HEK293 (cell line): Measurements from ENCODE around the gene CLP1.

Experiments used
- BCL6B ChIP-seq: fragments of 450-650 bp; formaldehyde crosslinking; IDR thresholded peaks from 2 replicates; pipeline ENCODE4 v1.5.1; 2017; ENCODE audit warnings: missing biosample characterization, missing genetic modification characterization
- FEZF1 ChIP-seq: fragments of 450-650 bp; formaldehyde crosslinking; IDR thresholded peaks from 2 replicates; pipeline ENCODE4 v1.5.1; 2016; ENCODE audit warnings: missing biosample characterization, missing genetic modification characterization
- KLF8 ChIP-seq: fragments of 450-650 bp; formaldehyde crosslinking; IDR thresholded peaks from 2 replicates; pipeline ENCODE4 v1.5.1; 2016; ENCODE audit warnings: missing biosample characterization, missing genetic modification characterization
- MEIS1 ChIP-seq: sonication (generic); formaldehyde crosslinking; IDR thresholded peaks from 2 replicates; pipeline ENCODE4 v1.8.1; 2022; ENCODE audit warnings: missing genetic modification reagents, mild to moderate bottlenecking, borderline replicate concordance
- PATZ1 ChIP-seq: fragments of 450-650 bp; formaldehyde crosslinking; IDR thresholded peaks from 2 replicates; pipeline ENCODE4 v1.5.1; 2016; ENCODE audit warnings: missing biosample characterization, missing genetic modification characterization
- REST ChIP-seq: fragments of 450-650 bp; formaldehyde crosslinking; IDR thresholded peaks from 2 replicates; pipeline ENCODE4 v1.5.1; 2016; ENCODE audit warnings: missing biosample characterization, missing genetic modification characterization
- SP7 ChIP-seq: fragments of 450-650 bp; formaldehyde crosslinking; IDR thresholded peaks from 2 replicates; pipeline ENCODE4 v1.5.1; 2016; ENCODE audit warnings: missing biosample characterization, missing genetic modification characterization
- ZBTB11 ChIP-seq: fragments of 450-650 bp; formaldehyde crosslinking; conservative IDR thresholded peaks from 2 replicates; pipeline ENCODE4 v1.5.1; 2016; ENCODE audit warnings: low read depth, missing biosample characterization, missing genetic modification characterization
- ZFP69B ChIP-seq: fragments of 450-650 bp; formaldehyde crosslinking; IDR thresholded peaks from 2 replicates; pipeline ENCODE4 v1.5.1; 2016; ENCODE audit warnings: missing biosample characterization, missing genetic modification characterization
- ZNF202 ChIP-seq: fragments of 450-650 bp; formaldehyde crosslinking; IDR thresholded peaks from 2 replicates; pipeline ENCODE4 v1.5.1; 2016; ENCODE audit warnings: missing biosample characterization, missing genetic modification characterization, borderline replicate concordance
- ZNF239 ChIP-seq: fragments of 450-650 bp; formaldehyde crosslinking; IDR thresholded peaks from 2 replicates; pipeline ENCODE4 v1.5.1; 2016; ENCODE audit warnings: missing biosample characterization, missing genetic modification characterization
- ZNF24 ChIP-seq: fragments of 450-650 bp; formaldehyde crosslinking; IDR thresholded peaks from 2 replicates; pipeline ENCODE4 v1.5.1; 2016; ENCODE audit warnings: missing biosample characterization, missing genetic modification characterization
- ZNF341 ChIP-seq: fragments of 450-650 bp; formaldehyde crosslinking; IDR thresholded peaks from 2 replicates; pipeline ENCODE4; 2016; ENCODE audit warnings: low read depth, missing biosample characterization, missing genetic modification characterization
- ZNF366 ChIP-seq: fragments of 450-650 bp; formaldehyde crosslinking; conservative IDR thresholded peaks from 2 replicates; pipeline ENCODE4 v1.5.1; 2016; ENCODE audit warnings: missing biosample characterization, missing genetic modification characterization
- ZNF398 ChIP-seq: fragments of 450-650 bp; formaldehyde crosslinking; IDR thresholded peaks from 2 replicates; pipeline ENCODE4 v1.5.1; 2017; ENCODE audit warnings: missing biosample characterization, missing genetic modification characterization
- ZNF501 ChIP-seq: fragments of 450-650 bp; formaldehyde crosslinking; IDR thresholded peaks from 2 replicates; pipeline ENCODE4 v1.5.1; 2016; ENCODE audit warnings: missing biosample characterization, missing genetic modification characterization
- ZNF521 ChIP-seq: fragments of 450-650 bp; formaldehyde crosslinking; IDR thresholded peaks from 2 replicates; pipeline ENCODE4 v1.5.1; 2017; ENCODE audit warnings: missing biosample characterization, mild to moderate bottlenecking, missing genetic modification characterization
- ZNF544 ChIP-seq: fragments of 450-650 bp; formaldehyde crosslinking; IDR thresholded peaks from 2 replicates; pipeline ENCODE4 v1.5.0; 2017; ENCODE audit warnings: missing biosample characterization, missing genetic modification characterization
- ZNF549 ChIP-seq: fragments of 450-650 bp; IDR thresholded peaks from 2 replicates; pipeline ENCODE4 v1.5.1; 2018; ENCODE audit warnings: missing biosample characterization, missing genetic modification characterization, mild to moderate bottlenecking, inconsistent platforms, moderate library complexity
- ZNF558 ChIP-seq: fragments of 450-650 bp; formaldehyde crosslinking; IDR thresholded peaks from 2 replicates; pipeline ENCODE4 v1.5.1; 2016; ENCODE audit warnings: missing biosample characterization, missing genetic modification characterization
- ZNF580 ChIP-seq: fragments of 450-650 bp; formaldehyde crosslinking; IDR thresholded peaks from 2 replicates; pipeline ENCODE4 v1.5.1; 2016; ENCODE audit warnings: missing biosample characterization, missing genetic modification characterization
- ZNF692 ChIP-seq: fragments of 450-650 bp; formaldehyde crosslinking; IDR thresholded peaks from 2 replicates; pipeline ENCODE4 v1.5.1; 2016; ENCODE audit warnings: missing biosample characterization, missing genetic modification characterization

CLP1 gene

GRCh38 chr11:57668434-57668782, 10.8 kb downstream of the CLP1 start (continued):
- no peak for TF ChIP-seq REST (tag by site-specific recombination)
- no peak for TF ChIP-seq ZNF202 (tag by site-specific recombination)
- 0 out of 2 replicates have a peak, but pooled peaks have one; percentile 14 for TF ChIP-seq ZFP69B
- peak; percentile 67; the same call in 1 of the 2 replicates for TF ChIP-seq ZBTB11 (tag by site-specific recombination)
- no peak for TF ChIP-seq ZNF580 (tag by site-specific recombination)
- no peak for TF ChIP-seq FEZF1 (tag by site-specific recombination)
- no peak for TF ChIP-seq ZNF366 (tag by site-specific recombination)
- 0 out of 2 replicates have a peak, but pooled peaks have one; percentile 24 for TF ChIP-seq ZNF398 (tag by site-specific recombination)
- no peak for TF ChIP-seq ZNF341 (tag by site-specific recombination)
- no peak for TF ChIP-seq ZNF544
- TF ChIP-seq MEIS1: no peak
- TF ChIP-seq ZNF692 (tag by site-specific recombination): peak; percentile 81; the same call in 1 of the 2 replicates
- no peak for TF ChIP-seq SP7
- TF ChIP-seq BCL6B (tag by site-specific recombination): no peak
- no peak for TF ChIP-seq KLF8 (tag by site-specific recombination)
- 0 out of 2 replicates have a peak, but pooled peaks have one; percentile 11 for TF ChIP-seq ZNF501 (tag by site-specific recombination)
- no peak for TF ChIP-seq ZNF521 (tag by site-specific recombination)
- TF ChIP-seq ZNF24 (tag by site-specific recombination): no peak
- no peak for TF ChIP-seq PATZ1 (tag by site-specific recombination)
- no peak for TF ChIP-seq ZNF549 (tag by site-specific recombination)
- TF ChIP-seq ZNF239 (tag by site-specific recombination): no peak
- TF ChIP-seq ZNF558: no peak
